GM21526 (cell line): ENCODE measurements around the gene CDC45.
"Not testable (repeated sequence)": the region's sequence is repeated elsewhere in the genome, so short reads cannot be mapped to it uniquely, and the experiment has no call there.

Experiments used
- ATAC-seq: cut with Tn5 transposase; IDR thresholded peaks from one replicate; pipeline ENCODE4 v1.9.1; 2021; ENCODE audit warnings: moderate library complexity; ENCODE audit not compliant: unreplicated experiment, low FRiP score

The CDC45 gene

GRCh38 chr22:19525666-19526065 is 45.9 kb downstream of the CDC45 start:
- ATAC-seq, result no peak

- ATAC-seq, result no peak
These were observed 46.5 kb downstream of the CDC45 start for GRCh38 chr22:19526076-19526701.

GRCh38 chr22:19526702-19527111 is 47.0 kb downstream of the CDC45 start:
- no peak for ATAC-seq

- ATAC-seq, result no peak
These were observed 47.6 kb downstream of the CDC45 start for GRCh38 chr22:19527321-19527721.

GRCh38 chr22:19527861-19528417 is 48.2 kb downstream of the CDC45 start:
- ATAC-seq, result no peak

- no peak for ATAC-seq
These were observed 50.1 kb downstream of the CDC45 start for GRCh38 chr22:19529811-19530210.

- no peak for ATAC-seq
These were observed 51.0 kb downstream of the CDC45 start for GRCh38 chr22:19530751-19531150.

- ATAC-seq, result not testable (repeated sequence)
These were observed 51.6 kb downstream of the CDC45 start for GRCh38 chr22:19531327-19531726.

GRCh38 chr22:19533049-19533626 is 53.4 kb downstream of the CDC45 start:
- ATAC-seq, result no peak

- ATAC-seq, result no peak
These were observed 54.1 kb downstream of the CDC45 start for GRCh38 chr22:19533857-19534256.

- ATAC-seq, result no peak
These were observed 55.3 kb downstream of the CDC45 start for GRCh38 chr22:19535001-19535400.

- ATAC-seq, result no peak
These were observed 56.8 kb downstream of the CDC45 start for GRCh38 chr22:19536564-19536963.

GRCh38 chr22:19537941-19538488 is 58.3 kb downstream of the CDC45 start:
- no peak for ATAC-seq

GRCh38 chr22:19540394-19540793 is 60.7 kb downstream of the CDC45 start:
- ATAC-seq, result no peak

- ATAC-seq, result no peak
These were observed 64.4 kb downstream of the CDC45 start for GRCh38 chr22:19543970-19544708.

GRCh38 chr22:19545935-19546207 is 66.2 kb downstream of the CDC45 start:
- ATAC-seq, result no peak

- ATAC-seq, result no peak
These were observed 67.0 kb downstream of the CDC45 start for GRCh38 chr22:19546680-19547079.

- ATAC-seq, result no peak
These were observed 67.9 kb downstream of the CDC45 start for GRCh38 chr22:19547620-19548019.

- not testable (repeated sequence) for ATAC-seq
These were observed 68.7 kb downstream of the CDC45 start for GRCh38 chr22:19548427-19548826.

- no peak for ATAC-seq
These were observed 69.2 kb downstream of the CDC45 start for GRCh38 chr22:19548964-19549363.

- ATAC-seq, result no peak
These were observed 69.7 kb downstream of the CDC45 start for GRCh38 chr22:19549428-19549827.
